ENCODE data around the gene USP31.

The USP31 gene

GRCh38 chr16:23149267-23149992 is at the start of gene USP31:
USP31 (minus strand) TSS chr16:23149452; CDS start chr16:23149270, 182 bp downstream.
- peak; percentile 95 for DNase-seq

DNA sequence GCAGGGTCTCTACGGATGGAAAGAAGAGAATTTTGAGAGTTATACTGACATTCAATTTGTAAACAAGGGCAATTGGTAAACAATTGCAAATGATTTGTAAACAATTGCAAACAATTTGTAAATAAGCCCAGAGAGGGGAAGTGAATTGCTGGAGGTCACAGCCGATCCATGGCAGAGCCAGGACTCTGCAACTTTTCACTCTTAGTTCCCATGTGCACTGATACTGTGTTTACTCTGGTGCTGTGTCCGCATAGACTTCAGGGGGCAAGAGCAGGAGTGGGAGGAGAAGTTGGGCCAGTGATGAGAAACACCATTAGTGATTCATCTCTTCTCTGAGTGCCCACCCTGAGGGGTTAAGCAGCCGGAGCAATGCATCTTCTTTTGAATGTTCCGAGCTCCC is 47.3 kb upstream of the USP31 start:
- DNase-seq, result no peak

DNA sequence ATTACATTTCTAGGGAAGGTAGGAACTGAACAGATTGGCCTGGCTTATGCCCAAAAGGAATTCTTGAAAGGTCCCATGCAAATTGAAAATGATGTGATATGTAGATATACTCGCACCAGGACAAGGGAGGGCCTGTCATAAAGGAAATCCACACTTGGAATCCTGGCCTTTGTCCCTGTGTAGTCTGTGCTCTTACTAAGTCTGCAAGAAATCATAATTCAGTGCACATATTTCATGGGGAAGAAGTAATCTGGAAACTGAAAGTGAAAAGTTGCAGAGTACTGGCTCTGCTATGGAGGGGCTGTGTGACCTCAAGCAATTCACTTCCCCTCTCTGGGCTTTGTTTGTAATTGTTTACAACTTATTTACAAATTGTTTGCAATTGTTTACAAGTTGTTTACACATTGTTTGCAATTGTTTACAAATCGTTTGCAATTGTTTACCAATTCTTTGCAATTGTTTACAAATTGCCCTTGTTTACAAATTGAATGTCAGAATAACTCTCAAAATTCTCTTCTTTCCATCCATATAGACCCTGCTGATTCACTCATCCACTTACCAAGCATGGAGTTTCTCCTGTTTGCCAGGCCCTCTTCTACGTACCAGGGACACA is 46.2 kb upstream of the USP31 start:
- DNase-seq, result no peak

DNA sequence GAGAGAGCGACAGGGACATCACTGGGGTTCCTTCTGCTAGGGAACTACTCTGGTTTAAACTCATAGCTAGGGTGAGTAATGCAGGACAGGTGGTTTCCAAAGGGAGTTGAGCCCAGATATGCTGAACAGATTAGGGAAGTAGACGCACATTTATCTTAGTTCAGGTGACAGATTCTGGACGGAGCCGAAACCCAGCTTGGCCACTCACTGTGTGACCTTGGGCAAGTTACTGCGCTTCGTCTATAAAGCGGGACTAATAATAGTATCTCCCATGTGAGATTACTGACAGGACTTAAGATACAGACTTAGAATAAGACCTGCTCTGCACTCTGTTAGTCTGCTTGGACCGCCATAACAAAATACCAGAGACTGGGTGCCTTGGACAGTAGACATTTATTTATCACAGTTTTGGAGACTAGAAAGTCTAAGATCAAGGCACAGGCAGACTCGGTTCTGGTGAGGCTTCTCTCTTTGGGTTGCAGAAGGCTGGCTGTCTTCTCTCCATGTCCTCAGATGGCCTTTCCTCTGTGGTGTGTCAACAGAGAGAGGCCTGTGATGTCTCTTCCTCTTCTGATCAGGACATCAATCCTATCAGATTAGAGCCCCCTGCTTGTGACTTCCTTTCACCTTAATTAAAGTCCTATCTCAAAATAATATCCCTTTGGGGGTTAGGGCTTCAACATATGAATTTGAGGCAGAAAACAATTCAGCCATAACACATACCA is 45.4 kb upstream of the USP31 start:
- DNase-seq, result no peak

DNA sequence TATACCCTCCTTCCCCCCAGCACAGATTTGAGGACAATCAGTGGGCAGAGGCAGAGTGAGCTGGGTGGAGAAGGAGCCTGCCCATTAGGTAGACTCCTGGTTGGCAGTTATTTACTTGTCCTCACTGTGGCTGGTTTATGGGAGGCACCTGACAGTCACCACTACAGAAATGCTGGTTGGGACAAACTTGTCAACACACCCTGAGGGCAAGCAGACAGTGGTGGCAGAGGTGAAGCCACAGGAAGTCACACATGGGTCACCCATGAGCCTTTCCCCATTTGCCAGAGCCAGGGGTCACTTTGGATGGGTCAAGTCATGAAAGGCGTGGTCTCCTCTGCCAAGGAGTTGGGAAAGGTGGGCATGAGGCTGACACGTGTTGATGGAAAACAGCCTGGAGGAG is 39.7 kb upstream of the USP31 start:
- DNase-seq, result no peak

- no peak for DNase-seq
These were observed 38.1 kb upstream of the USP31 start for GRCh38 chr16:23187341-23187740.

- no peak for DNase-seq
These were observed 36.9 kb upstream of the USP31 start for GRCh38 chr16:23186171-23186570.

GRCh38 chr16:23185656-23186055 is 36.4 kb upstream of the USP31 start:
- DNase-seq, result no peak

DNA sequence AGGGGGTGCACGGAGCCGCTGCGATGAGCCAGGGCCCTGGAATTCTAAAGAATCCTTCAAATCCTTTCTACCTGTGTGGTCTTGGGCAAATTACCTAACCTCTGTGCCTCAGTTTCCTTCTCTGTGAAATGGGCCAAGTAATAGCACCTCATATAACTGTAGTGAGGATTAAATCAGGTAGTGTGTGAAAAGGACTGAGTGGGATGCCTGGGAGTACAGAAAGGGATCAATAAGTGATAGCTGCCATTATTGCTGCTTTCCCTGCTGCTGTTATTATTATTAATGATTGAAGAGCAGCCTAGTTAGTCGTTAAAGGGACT is 34.3 kb upstream of the USP31 start:
- no peak for DNase-seq

DNA sequence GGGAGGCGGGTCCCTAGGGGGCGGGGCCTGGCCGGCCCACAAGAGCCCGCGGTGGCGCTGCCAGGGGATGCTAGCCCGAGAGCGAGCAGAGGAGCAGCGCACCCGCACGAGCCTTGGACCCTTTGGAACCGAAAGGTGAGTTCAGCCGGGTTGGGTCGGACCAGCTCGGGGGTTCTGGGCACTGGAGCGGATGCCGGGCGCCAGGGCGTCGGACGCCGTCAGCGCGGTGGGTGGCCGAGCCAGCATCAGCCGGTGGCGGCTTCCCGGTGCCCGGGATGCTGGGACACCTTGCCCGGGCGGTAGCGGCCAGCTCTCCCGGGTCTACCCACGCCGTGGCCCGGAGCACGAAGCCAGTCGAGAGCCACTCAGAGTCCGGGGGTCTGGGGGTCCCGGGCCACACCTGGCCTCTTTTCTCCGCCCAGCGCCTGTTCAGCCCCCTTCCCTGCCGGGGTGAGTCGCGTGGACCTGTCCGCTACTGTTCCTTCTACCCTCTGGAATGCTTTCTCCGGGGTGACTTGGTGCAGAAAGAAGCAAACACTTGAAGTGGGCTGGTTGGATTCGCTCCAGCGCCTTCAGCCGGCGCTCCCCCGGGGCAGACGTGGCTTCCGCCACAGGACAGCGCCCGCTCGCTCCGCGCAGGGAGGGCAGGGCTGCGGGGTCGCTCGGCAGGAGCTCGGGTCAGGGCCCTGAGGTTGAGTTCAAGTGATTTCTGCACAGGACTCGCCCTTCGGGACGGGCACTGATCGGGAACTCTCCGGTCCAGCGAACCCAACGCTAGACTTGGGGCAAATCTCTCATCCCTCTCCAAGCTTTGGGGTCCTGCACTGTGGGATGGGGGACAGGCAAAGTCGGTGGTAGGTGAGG is 33.7 kb upstream of the USP31 start, which contains the start of gene SCNN1G:
SCNN1G (plus strand) TSS at position 67 of the 864 bp plus-strand sequence. CDS start 3,527 bp downstream, outside the sequence.
- no peak for DNase-seq

GRCh38 chr16:23182206-23182678 is 33.0 kb upstream of the USP31 start:
- DNase-seq, result peak; percentile 58

- DNase-seq, result no peak
These were observed 32.3 kb upstream of the USP31 start for GRCh38 chr16:23181506-23181905.

DNA sequence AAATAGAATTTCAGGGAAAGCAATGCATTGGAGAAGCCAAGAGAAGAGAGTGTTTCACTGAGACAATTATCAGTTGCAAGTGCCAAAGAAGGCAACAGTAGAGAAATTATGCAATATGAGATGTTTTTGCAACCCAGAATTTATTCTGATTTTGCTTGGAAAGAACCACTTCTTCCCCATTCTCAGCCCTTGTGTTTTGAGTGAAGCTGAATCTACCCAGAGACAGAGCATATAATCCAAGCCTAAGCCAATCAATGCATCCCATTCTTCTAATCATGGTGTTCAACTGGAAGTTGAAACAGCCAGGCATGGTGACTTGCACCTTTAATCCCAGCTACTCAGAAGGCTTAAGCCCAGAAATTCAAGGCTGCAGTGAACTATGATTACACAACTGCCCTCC is 26.4 kb upstream of the USP31 start:
- no peak for DNase-seq

DNA sequence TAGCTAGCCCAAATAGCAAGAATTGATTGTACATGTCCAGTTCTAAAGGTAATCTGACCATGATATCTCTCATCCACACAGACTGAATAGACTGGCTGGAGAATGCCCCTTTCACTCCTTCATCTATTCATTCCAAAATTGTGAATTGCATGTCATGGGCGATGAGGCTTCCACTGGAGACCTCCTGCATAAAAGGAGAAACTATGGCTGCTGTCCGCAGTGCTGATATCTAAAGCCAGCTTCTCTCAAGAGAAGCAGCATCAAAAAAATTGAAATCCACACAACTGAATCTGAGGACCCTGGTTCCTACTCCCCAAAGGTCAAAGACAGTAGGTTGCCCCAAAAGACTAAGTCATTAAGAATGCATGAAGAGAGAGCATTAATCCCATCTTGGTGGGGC is 25.4 kb upstream of the USP31 start:
- DNase-seq, result no peak

DNA sequence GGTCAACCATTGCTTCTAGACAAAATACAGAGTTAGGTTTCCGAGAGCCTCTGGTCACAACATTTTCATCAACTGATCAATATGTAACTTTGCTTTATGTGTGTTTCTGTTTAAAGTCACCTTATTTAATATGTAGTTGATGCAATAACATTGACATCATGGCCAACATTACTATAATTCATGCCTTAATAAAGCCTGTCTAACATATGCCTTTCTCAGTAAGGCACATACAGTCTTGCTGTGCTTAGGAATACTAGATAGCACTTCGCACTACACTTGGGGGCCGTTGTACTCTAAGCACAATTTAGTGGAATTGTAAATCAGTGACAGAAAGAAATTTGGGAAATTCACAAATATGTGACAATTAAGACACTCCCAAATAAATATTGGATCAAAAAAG is 23.7 kb upstream of the USP31 start:
- no peak for DNase-seq

DNA sequence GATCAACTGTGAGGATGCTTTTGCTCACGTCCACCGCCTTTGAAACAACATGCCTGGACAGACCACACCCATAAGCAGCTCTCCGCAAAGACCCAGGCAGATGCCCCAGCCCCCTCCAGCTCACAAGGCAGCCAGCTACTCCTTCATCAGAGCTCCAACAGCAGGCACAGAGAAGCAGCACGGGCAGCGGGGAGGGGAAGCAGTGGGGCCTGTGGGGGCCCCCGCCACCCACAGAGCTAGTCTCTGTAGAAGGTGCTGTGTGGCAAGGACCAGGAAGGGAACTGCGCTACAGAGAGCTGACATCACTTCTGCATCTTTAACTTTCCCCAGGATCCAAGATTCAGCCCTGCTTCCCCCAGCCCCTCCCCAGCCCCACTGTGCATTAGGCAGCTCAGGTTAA is 23.3 kb upstream of the USP31 start:
- DNase-seq, result no peak

GRCh38 chr16:23164736-23165135 is 15.5 kb upstream of the USP31 start:
- no peak for DNase-seq

DNA sequence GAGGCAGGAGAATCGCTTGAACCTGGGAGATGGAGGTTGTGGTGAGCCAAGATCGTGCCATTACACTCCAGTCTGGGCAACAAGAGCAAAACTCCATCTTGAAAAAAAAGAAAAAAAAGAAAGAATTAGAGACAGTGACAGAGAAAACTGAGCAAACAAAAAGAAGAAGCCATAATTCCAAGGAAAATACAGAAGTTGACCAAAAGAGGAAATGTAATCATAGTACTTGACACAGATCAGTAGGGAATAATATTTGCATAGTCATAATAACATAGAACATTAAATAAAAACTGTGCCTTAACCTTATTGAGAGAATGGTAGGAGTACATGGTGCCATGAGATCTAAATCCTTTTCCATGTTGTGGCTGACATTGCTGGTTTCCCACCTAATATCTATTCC is 14.7 kb upstream of the USP31 start:
- DNase-seq, result no peak

DNA sequence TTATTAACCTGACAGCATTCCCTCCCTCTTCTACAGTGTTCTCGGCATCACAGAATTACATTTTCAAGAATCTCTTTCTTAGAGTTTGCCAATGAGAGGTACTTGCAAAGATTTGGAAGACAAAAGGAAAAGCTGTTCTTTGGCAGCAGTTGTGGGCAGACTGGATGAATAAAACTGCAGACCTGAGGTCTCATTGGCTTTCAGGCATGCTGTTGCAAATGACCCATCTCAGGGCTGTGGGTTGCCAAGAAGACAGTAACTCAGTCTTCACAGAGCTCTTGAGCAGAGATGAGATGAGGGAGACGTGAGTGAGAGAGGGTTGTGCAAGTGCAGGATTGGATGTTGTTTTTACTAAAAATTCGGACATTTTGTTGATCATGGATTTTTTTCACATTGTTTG is 11.3 kb upstream of the USP31 start:
- DNase-seq, result no peak

DNA sequence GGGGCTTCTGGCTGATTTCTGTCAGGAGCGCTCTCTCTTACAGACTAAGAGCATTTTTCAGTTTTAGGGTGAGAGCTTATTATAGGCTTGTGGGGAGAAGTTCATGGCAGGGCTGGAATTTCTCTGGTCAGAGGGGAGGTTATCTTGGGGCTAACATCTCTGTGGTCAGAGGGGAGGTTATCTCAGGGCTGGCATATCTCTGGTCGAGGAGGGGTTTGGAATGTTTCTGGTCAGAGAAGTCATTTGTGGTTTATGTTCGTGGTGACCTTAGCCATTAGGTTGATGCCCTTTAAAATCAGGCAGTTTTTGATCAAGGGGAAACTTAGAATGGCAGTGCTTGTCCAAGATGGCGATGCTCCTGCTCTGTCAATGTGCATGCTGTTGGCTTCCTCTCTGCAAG is 10.8 kb upstream of the USP31 start:
- no peak for DNase-seq

- DNase-seq, result no peak
These were observed 8.9 kb upstream of the USP31 start for GRCh38 chr16:23158114-23158513.

- DNase-seq, result no peak
These were observed 7.8 kb upstream of the USP31 start for GRCh38 chr16:23156946-23157460.

GRCh38 chr16:23156110-23156509 is 6.9 kb upstream of the USP31 start:
- no peak for DNase-seq

All from right forelimb (tissue), 1 donor.